Stimulated activated naive CD4-positive, alpha-beta T cell (primary cell): ENCODE results near the gene GNAQ.
"Not testable (repeated sequence)": the region's sequence is repeated elsewhere in the genome, so short reads cannot be mapped to it uniquely, and the experiment has no call there.

ENCODE experiments used
- DNase-seq, 6 experiments: peaks; one replicate each; lab custom pipeline; 2025; lab: John Stamatoyannopoulos, UW

Gene GNAQ

GRCh38 chr9:77771171-77771570 lies 260.4 kb downstream of the GNAQ start:
- no peak for DNase-seq

- DNase-seq, result no peak
Measured at GRCh38 chr9:77770340-77770739, 261.3 kb downstream of the GNAQ start.

GRCh38 chr9:77769246-77769645 lies 262.4 kb downstream of the GNAQ start:
- DNase-seq, result no peak

- DNase-seq, result no peak
Measured at GRCh38 chr9:77766587-77766986, 265.0 kb downstream of the GNAQ start.

- DNase-seq, result no peak
Measured at GRCh38 chr9:77765781-77766259, 265.8 kb downstream of the GNAQ start.

- DNase-seq, result no peak
Measured at GRCh38 chr9:77764894-77765780, 266.5 kb downstream of the GNAQ start.

GRCh38 chr9:77763566-77763965 lies 268.0 kb downstream of the GNAQ start:
- no peak for DNase-seq

GRCh38 chr9:77760919-77761318 lies 270.7 kb downstream of the GNAQ start:
- not testable (repeated sequence) for DNase-seq

- no peak for DNase-seq
Measured at GRCh38 chr9:77759391-77759790, 272.2 kb downstream of the GNAQ start.

- no peak for DNase-seq
Measured at GRCh38 chr9:77756449-77756848, 275.2 kb downstream of the GNAQ start.

GRCh38 chr9:77753180-77753579 lies 278.4 kb downstream of the GNAQ start:
- no peak for DNase-seq

GRCh38 chr9:77752554-77752953 lies 279.1 kb downstream of the GNAQ start:
- DNase-seq, result no peak

GRCh38 chr9:77751341-77752091 lies 280.1 kb downstream of the GNAQ start:
- DNase-seq, result peak in 2 of 6 experiments; percentile 3 to 15

- DNase-seq, result no peak
Measured at GRCh38 chr9:77750981-77751340, 280.6 kb downstream of the GNAQ start.

GRCh38 chr9:77750284-77750683 lies 281.3 kb downstream of the GNAQ start:
- DNase-seq, result no peak

GRCh38 chr9:77748214-77748772 lies 283.3 kb downstream of the GNAQ start:
- DNase-seq, result no peak

- no peak for DNase-seq
Measured at GRCh38 chr9:77747163-77747562, 284.4 kb downstream of the GNAQ start.

GRCh38 chr9:77744841-77745430 lies 286.7 kb downstream of the GNAQ start:
- DNase-seq, result no peak

- no peak for DNase-seq
Measured at GRCh38 chr9:77743386-77743785, 288.2 kb downstream of the GNAQ start.

GRCh38 chr9:77738932-77739331 lies 292.7 kb downstream of the GNAQ start:
- no peak for DNase-seq

- no peak for DNase-seq
Measured at GRCh38 chr9:77735494-77735893, 296.1 kb downstream of the GNAQ start.

GRCh38 chr9:77731930-77732329 lies 299.7 kb downstream of the GNAQ start:
- no peak for DNase-seq
